ENCODE data around the gene CLK1. TPM values are rescaled to one million over a fixed set of nuclear protein-coding genes. Genes with fewer than 3 reads are reported as not detected.
A peak's percentile ranks its signal among the peaks of the same experiment; 100 is the strongest.

CLK1 gene
- total RNA-seq, 1 experiment from 2014 or later: 51.1 TPM

DNA sequence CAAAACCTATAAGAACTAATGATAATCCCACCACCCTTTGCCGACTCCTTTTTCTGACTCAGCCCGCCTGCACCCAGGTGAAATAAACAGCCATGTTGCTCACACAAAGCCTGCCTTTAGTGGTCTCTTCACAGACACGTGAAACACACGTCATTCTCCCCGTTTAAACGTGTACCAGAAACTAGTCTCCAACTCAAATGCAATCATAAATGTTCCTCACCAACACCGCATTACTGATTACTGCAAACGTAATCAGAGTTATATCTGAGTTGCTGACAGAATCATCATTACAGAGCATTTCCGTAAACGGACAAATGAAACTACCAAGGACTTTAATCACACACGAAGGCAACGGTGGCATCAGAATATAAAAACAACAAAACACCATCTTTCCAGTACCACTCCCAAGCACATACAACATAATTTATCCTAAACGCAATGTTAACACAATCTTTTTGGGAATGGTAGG lies 1.9 kb downstream of the CLK1 start:
- H3K4me3 ChIP-seq (ENCODE audit: low read length): peak overlapping the region; percentile 93
- no peaks in the 10 kb centered on the region for H3K9me3 ChIP-seq (ENCODE audit: low read length)
- ATAC-seq (no peak), DNase-seq (peak; percentile 56)
- peaks cover 26% of the 10 kb centered on the region for H3K4me1 ChIP-seq (ENCODE audit: insufficient read depth, low read length)
- peaks cover 39% of the 10 kb centered on the region for H4K20me1 ChIP-seq (ENCODE audit: low read length)
- no peak overlapping the region for H2AFZ ChIP-seq (ENCODE audit: low read length)
- no peaks in the 10 kb centered on the region for H3K27me3 ChIP-seq (ENCODE audit: low read length)
- TF ChIP-seq EZH2phosphoT487 (IDR thresholded peaks at IDR 0.05; ENCODE audit: borderline replicate concordance, low read length): no peak
- no peak for TF ChIP-seq CTCF (conservative IDR thresholded peaks at IDR 0.05; ENCODE audit: low read depth, low read length)
- no peak for TF ChIP-seq EZH2 (IDR thresholded peaks at IDR 0.05; ENCODE audit: low read length, unreplicated experiment)
- intact Hi-C loops (cut with micrococcal nuclease): no loop called here
- ChIA-PET POLR2A (ENCODE audit: unreplicated experiment) (no interaction called here), CTCF (no interaction called here)
- H3K27ac ChIP-seq (ENCODE audit: low read length): peak overlapping the region; percentile 76
- peaks cover 7% of the 10 kb centered on the region for H3F3A ChIP-seq (ENCODE audit: low read length, unreplicated experiment)
- H3K79me2 ChIP-seq (ENCODE audit: low read length): peaks cover 69% of the 10 kb centered on the region
- BruUV-seq (replicated peaks): no TSS peak
- peak overlapping the region; percentile 83 for H3K4me2 ChIP-seq (ENCODE audit: low read length)
- H3K9me2 ChIP-seq (replicated peaks; ENCODE audit: low read length): no peaks in the 10 kb centered on the region
- H3K36me3 ChIP-seq (ENCODE audit: low read depth, low read length): peaks cover 49% of the 10 kb centered on the region
- peak overlapping the region; percentile 95 for H3K9ac ChIP-seq (ENCODE audit: low read length)

GRCh38 chr2:200861617-200862155 lies 2.8 kb downstream of the CLK1 start:
- Histone ChIP-seq H3F3A (ENCODE audit: low read length, unreplicated experiment) (peaks cover 12% of the 10 kb centered on the region), H3K9me3 (ENCODE audit: low read length) (no peaks in the 10 kb centered on the region), H3K27me3 (ENCODE audit: low read length) (no peaks in the 10 kb centered on the region), H3K36me3 (ENCODE audit: low read depth, low read length) (peaks cover 58% of the 10 kb centered on the region), H3K9me2 (replicated peaks; ENCODE audit: low read length) (no peaks in the 10 kb centered on the region), H3K27ac (ENCODE audit: low read length) (no peak overlapping the region), H4K20me1 (ENCODE audit: low read length) (peaks cover 39% of the 10 kb centered on the region), H3K4me3 (ENCODE audit: low read length) (peak overlapping the region; percentile 93), H2AFZ (ENCODE audit: low read length) (no peak overlapping the region), H3K4me2 (ENCODE audit: low read length) (peak overlapping the region; percentile 83), H3K4me1 (ENCODE audit: insufficient read depth, low read length) (peaks cover 26% of the 10 kb centered on the region), H3K9ac (ENCODE audit: low read length) (peak overlapping the region; percentile 36), H3K79me2 (ENCODE audit: low read length) (peaks cover 78% of the 10 kb centered on the region)
- no peak for ATAC-seq
- no peak for DNase-seq
- intact Hi-C loops (cut with micrococcal nuclease): loop anchor here (2.0 kb wide), 1 partner anchor 49 kb away; no protein-coding TSS in a partner anchor
- POLR2A ChIA-PET (ENCODE audit: unreplicated experiment): no interaction called here
- no TSS peak for BruUV-seq (replicated peaks)
- TF ChIP-seq EZH2 (IDR thresholded peaks at IDR 0.05; ENCODE audit: low read length, unreplicated experiment) (no peak), EZH2phosphoT487 (IDR thresholded peaks at IDR 0.05; ENCODE audit: borderline replicate concordance, low read length) (no peak)
- CTCF ChIA-PET: no interaction called here

DNA sequence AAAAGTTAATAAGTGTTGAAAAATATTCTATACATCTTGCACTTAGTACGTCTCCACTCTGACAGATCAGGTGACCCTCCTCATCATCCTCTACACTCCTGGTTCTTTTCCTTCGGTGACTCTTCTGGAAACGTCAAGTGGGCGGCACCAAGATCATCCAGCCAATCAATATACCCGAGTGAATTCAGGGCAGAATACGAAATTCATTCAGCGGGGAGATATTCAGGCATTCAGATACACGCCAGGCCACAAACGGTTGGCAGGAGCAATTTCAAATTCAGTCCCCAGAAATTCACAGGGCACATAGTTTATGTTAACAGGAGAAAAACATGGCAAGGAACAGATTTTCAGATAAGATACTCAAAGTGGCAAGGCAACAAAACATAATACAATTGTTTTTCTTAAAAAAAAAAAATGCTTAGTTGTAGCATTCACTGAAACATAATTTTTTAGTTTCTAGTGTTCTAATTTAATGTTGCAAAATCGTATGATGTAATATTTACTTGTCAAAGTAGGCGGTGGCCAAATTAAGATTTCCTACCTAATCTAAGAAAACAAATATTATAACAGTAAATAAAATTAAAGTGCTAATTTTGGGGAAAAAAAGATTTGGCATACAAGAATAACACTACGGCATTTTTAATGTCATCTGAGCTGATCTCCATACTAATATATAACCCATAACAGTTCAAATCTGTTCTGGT lies 4.2 kb downstream of the CLK1 start:
- no peaks in the 10 kb centered on the region for H3K9me3 ChIP-seq (ENCODE audit: low read length)
- no peaks in the 10 kb centered on the region for H3K27me3 ChIP-seq (ENCODE audit: low read length)
- ChIA-PET CTCF (no interaction called here), POLR2A (ENCODE audit: unreplicated experiment) (no interaction called here)
- H3K4me1 ChIP-seq (ENCODE audit: insufficient read depth, low read length): peaks cover 26% of the 10 kb centered on the region
- intact Hi-C loops (cut with micrococcal nuclease): loop anchor here (2.0 kb wide), 1 partner anchor 47 kb away; no protein-coding TSS in a partner anchor
- ATAC-seq: no peak
- no peak overlapping the region for H3K27ac ChIP-seq (ENCODE audit: low read length)
- peak overlapping the region; percentile 93 for H3K4me3 ChIP-seq (ENCODE audit: low read length)
- peaks cover 39% of the 10 kb centered on the region for H4K20me1 ChIP-seq (ENCODE audit: low read length)
- H3K4me2 ChIP-seq (ENCODE audit: low read length): peak overlapping the region; percentile 83
- no peaks in the 10 kb centered on the region for H3K9me2 ChIP-seq (replicated peaks; ENCODE audit: low read length)
- peaks cover 14% of the 10 kb centered on the region for H3F3A ChIP-seq (ENCODE audit: low read length, unreplicated experiment)
- DNase-seq: no peak
- 0 out of 2 replicates have a peak overlapping the region, but pooled peaks have one; percentile 0 for H3K9ac ChIP-seq (ENCODE audit: low read length)
- no peak for TF ChIP-seq EZH2 (IDR thresholded peaks at IDR 0.05; ENCODE audit: low read length, unreplicated experiment)
- H3K36me3 ChIP-seq (ENCODE audit: low read depth, low read length): peaks cover 64% of the 10 kb centered on the region
- BruUV-seq (replicated peaks): no TSS peak
- H2AFZ ChIP-seq (ENCODE audit: low read length): no peak overlapping the region
- H3K79me2 ChIP-seq (ENCODE audit: low read length): peaks cover 83% of the 10 kb centered on the region
